K562 (cell line): Measurements from ENCODE around the gene MYO1B. TPM values are rescaled to one million over a fixed set of nuclear protein-coding genes. Genes with fewer than 3 reads are reported as not detected.
A peak's percentile ranks its signal among the peaks of the same experiment; 100 is the strongest.

Experiments used
- ATAC-seq: fragments of 200-7000 bp; cut with Tn5 transposase; 3 replicates; pipeline ENCODE4 v1.9.1; 2020; ENCODE audit warnings: moderate library complexity
- BruUV-seq: library from RNA; stranded (reverse); fragments of 400-500 nt; replicated peaks from 2 replicates; lab custom pipeline; 2021; lab: Mats Ljungman, UMichigan
- CTCF ChIA-PET: fragments of 300-600 bp; formaldehyde crosslinking; extraction: SDS; loops from one replicate; lab custom pipeline; 2021; ENCODE audit warnings: low intra/inter-chr PET ratio; lab: Yijun Ruan, JAX
- POLR2A ChIA-PET: fragments of 300-600, 350-650 bp; sonication (Branson Sonifier 250); formaldehyde crosslinking; extraction: SDS; loops from one replicate; lab custom pipeline; 2021; ENCODE audit warnings: antibody characterized with exemption, inconsistent platforms; lab: Yijun Ruan, JAX
- DNase-seq, 4 experiments: peaks; one replicate each; pipeline versions ENCODE4 v3.0.0 to v3.0.0-alpha.2; 2011 to 2018; ENCODE audit warnings: low spot score in 3 of 4, mixed read lengths in 3 of 4; ENCODE audit errors: extremely low read depth in 1 of 4
- FAIRE-seq: peaks from 2 replicates; lab custom pipeline; 2011; peaks lifted over from hg19 to GRCh38; lab: Jason Lieb, UNC
- H2AFZ ChIP-seq: 2 replicates; pipeline ENCODE4 v1.6.0; 2011; ENCODE audit warnings: low read depth, low read length, control low read depth, inconsistent platforms
- H3K27ac ChIP-seq: fragments of 200-600 bp; 3 replicates; pipeline ENCODE4 v1.8.0; 2011; ENCODE audit warnings: low read depth, mild to moderate bottlenecking, control low read depth, inconsistent platforms, low read length, moderate library complexity, mixed read lengths; ENCODE audit errors: extremely low read depth
- H3K27me3 ChIP-seq, 2 experiments: fragments of 300-600 bp in 1 of 2; 2 replicates in 1 of 2; 3 replicates in 1 of 2; pipeline versions ENCODE4 v1.6.0 to v1.8.0; 2011; ENCODE audit warnings: inconsistent platforms in 2 of 2, low read length in 2 of 2, mild to moderate bottlenecking in 1 of 2, mixed read lengths in 1 of 2, moderate library complexity in 1 of 2; ENCODE audit not compliant: control insufficient read depth in 2 of 2, insufficient read depth in 2 of 2
- H3K36me3 ChIP-seq: fragments of 300-600 bp; 3 replicates; pipeline ENCODE4 v1.8.0; 2011; ENCODE audit warnings: mild to moderate bottlenecking, low read length, inconsistent platforms; ENCODE audit not compliant: control insufficient read depth, insufficient read depth
- H3K4me1 ChIP-seq, 2 experiments: fragments of 200-600 bp in 1 of 2; replicated peaks in 1 of 2; 2 replicates in 1 of 2; 3 replicates in 1 of 2; pipeline versions ENCODE4 v1.5.1 to v1.8.0; 2011; ENCODE audit warnings: inconsistent platforms in 2 of 2, low read length in 2 of 2, mild to moderate bottlenecking in 1 of 2, mixed read lengths in 1 of 2, moderate library complexity in 1 of 2; ENCODE audit not compliant: control insufficient read depth in 2 of 2, insufficient read depth in 2 of 2
- H3K4me2 ChIP-seq: 2 replicates; pipeline ENCODE4 v1.6.1; 2011; ENCODE audit warnings: low read length, control low read depth, inconsistent platforms, mixed read lengths; ENCODE audit not compliant: insufficient read depth
- H3K4me3 ChIP-seq: fragments of 200-600 bp; sonication (generic), shearing (Covaris generic); 2 replicates; pipeline ENCODE4 v1.5.1; 2016; ENCODE audit warnings: control low read depth, inconsistent platforms
- H3K79me2 ChIP-seq: fragments of 200-600 bp; 3 replicates; pipeline ENCODE4 v1.8.0; 2011; ENCODE audit warnings: low read length, inconsistent platforms; ENCODE audit not compliant: control insufficient read depth, insufficient read depth
- H3K9ac ChIP-seq, 2 experiments: 2 replicates each; pipeline versions ENCODE4 v1.6.0 to v1.6.1; 2011; ENCODE audit warnings: low read depth in 2 of 2, low read length in 2 of 2, control low read depth in 1 of 2, inconsistent platforms in 1 of 2, mild to moderate bottlenecking in 1 of 2, mixed read lengths in 1 of 2; ENCODE audit not compliant: insufficient read depth in 1 of 2
- H3K9me1 ChIP-seq: one replicate; pipeline ENCODE4 v1.6.0; 2011; ENCODE audit warnings: inconsistent platforms, mild to moderate bottlenecking, low read length, moderate library complexity; ENCODE audit not compliant: control insufficient read depth, insufficient read depth
- H3K9me3 ChIP-seq: replicated peaks from 2 replicates; pipeline ENCODE4 v1.5.1; 2011; ENCODE audit warnings: low read depth, low read length, inconsistent platforms; ENCODE audit not compliant: control insufficient read depth, insufficient read depth
- H4K20me1 ChIP-seq: replicated peaks from 2 replicates; pipeline ENCODE4 v1.6.1; 2011; ENCODE audit warnings: low read length, inconsistent platforms, mixed read lengths; ENCODE audit not compliant: control insufficient read depth, insufficient read depth
- CEBPB ChIP-seq: fragments of 450-650 bp; IDR thresholded peaks from 2 replicates; pipeline ENCODE4 v1.6.1; 2016; ENCODE audit warnings: missing genetic modification characterization, missing compliant biosample characterization
- CEBPG ChIP-seq, 3 experiments: fragments of 200-800 bp in 1 of 3; sonication (Bioruptor generic) in 1 of 3; sonication (generic) in 1 of 3; formaldehyde crosslinking in 1 of 3; IDR thresholded peaks in 2 of 3; conservative IDR thresholded peaks in 1 of 3; 2 replicates each; pipeline versions ENCODE4 v1.6.1 to v1.8.0; 2016 to 2022; ENCODE audit warnings: missing compliant biosample characterization in 2 of 3, missing genetic modification characterization in 2 of 3, mild to moderate bottlenecking in 1 of 3, missing genetic modification reagents in 1 of 3
- FOXA1 ChIP-seq: fragments of 450-650 bp; IDR thresholded peaks from 2 replicates; pipeline ENCODE4 v1.6.1; 2016; ENCODE audit warnings: mild to moderate bottlenecking, borderline replicate concordance
- FOXK2 ChIP-seq, 2 experiments: fragments of 450-650 bp; IDR thresholded peaks in 1 of 2; conservative IDR thresholded peaks in 1 of 2; 2 replicates each; pipeline ENCODE4 v1.6.1; 2016; ENCODE audit warnings: low read depth in 2 of 2, mild to moderate bottlenecking in 1 of 2
- MNT ChIP-seq, 2 experiments: fragments of 450-650 bp; conservative IDR thresholded peaks; 2 replicates each; pipeline ENCODE4 v1.6.1; 2017; ENCODE audit warnings: mild to moderate bottlenecking in 2 of 2, moderate library complexity in 2 of 2
- NUFIP1 ChIP-seq: fragments of 450-650 bp; IDR thresholded peaks from 2 replicates; pipeline ENCODE4 v1.6.1; 2018; ENCODE audit not compliant: partially characterized antibody
- OTX1 ChIP-seq: fragments of 450-650 bp; formaldehyde crosslinking; IDR thresholded peaks from 2 replicates; pipeline ENCODE4 v1.4.0; 2022; ENCODE audit warnings: mild to moderate bottlenecking
- RAD21 ChIP-seq, 2 experiments: fragments of 250-450 bp in 1 of 2; fragments of 450-650 bp in 1 of 2; sonication (Bioruptor Pico) in 1 of 2; formaldehyde crosslinking in 1 of 2; IDR thresholded peaks in 1 of 2; conservative IDR thresholded peaks in 1 of 2; 2 replicates each; pipeline versions ENCODE4 v1.4.0 to v1.8.0; 2020 to 2022; ENCODE audit warnings: mild to moderate bottlenecking in 2 of 2, moderate library complexity in 1 of 2
- U2AF2 ChIP-seq: fragments of 200-400 bp; formaldehyde crosslinking; optimal IDR thresholded peaks from 2 replicates; pipeline ENCODE3; 2017; ENCODE audit warnings: low read depth, mild to moderate bottlenecking, low read length
- ZNF217 ChIP-seq: sonication (generic); formaldehyde crosslinking; IDR thresholded peaks from 2 replicates; pipeline ENCODE4 v1.8.0; 2022; ENCODE audit warnings: mild to moderate bottlenecking, missing genetic modification reagents
- ZNF263 ChIP-seq: sonication (generic); formaldehyde crosslinking; IDR thresholded peaks from 2 replicates; pipeline ENCODE4 v1.8.0; 2022; ENCODE audit warnings: mild to moderate bottlenecking, missing genetic modification reagents, borderline replicate concordance
- WGBS: fragments of 100-300 bp; shearing (Covaris generic); methylation state at CpG from one replicate; pipeline ENCODE4 v1.1.6; 2016; ENCODE audit warnings: low coverage, mixed read lengths; ENCODE audit not compliant: insufficient coverage; ENCODE audit errors: missing lambda C conversion rate; 5-methylcytosine and 5-hydroxymethylcytosine counted together
- in situ Hi-C: fragments of 300-500 bp; cut with MboI; formaldehyde crosslinking; loops from 4 replicates; pipeline ENCODE4 v1.15.0; 2018; ENCODE audit warnings: inconsistent platforms, mixed read lengths
- intact Hi-C: fragments of 100-400 bp; cut with micrococcal nuclease; formaldehyde crosslinking; loops from 2 replicates; pipeline ENCODE4 v1.14.2; 2022
- polyA plus RNA-seq, 8 experiments: library from polyadenylated mRNA; depleted of rRNA in 4 of 8; stranded (reverse) in 5 of 8; unstranded in 3 of 8; fragments of >200 nt; fragmentation: Nextera tagmentation in 2 of 8; fragmentation: Illumina TruSeq in 1 of 8; extraction: Ambion mirVana in 2 of 8; extraction: Trizol in 1 of 8; gene quantifications; 2 replicates each; pipeline versions ENCODE4 v1.2.1 to v1.2.3, GENCODE V29; 2011 to 2014; ENCODE audit warnings: inconsistent platforms in 1 of 8, missing spikeins in 1 of 8
- total RNA-seq, 7 experiments: library from RNA; depleted of rRNA in 6 of 7; stranded (reverse); fragments of >200 nt in 6 of 7; fragmentation: Illumina TruSeq in 2 of 7; extraction: Trizol in 2 of 7; gene quantifications; 2 replicates each; pipeline versions ENCODE4 v1.2.1 to v1.2.3, GENCODE V29; 2011 to 2021; ENCODE audit warnings: low replicate concordance in 1 of 7

MYO1B gene
- total and polyA plus RNA-seq, 9 of the 15 experiments (the other 6 are each of a cell fraction or from before 2014, with no cell fraction given), result 0.04 to 0.33 (median 0.20) TPM; not detected in 5

GRCh38 chr2:191231995-191232394 lies 13.2 kb upstream of the MYO1B start:
- H3K4me1 ChIP-seq, result no peaks in the 10 kb centered on the region
- WGBS, result 0% methylated on average over 2 of the region's 2 CpGs
- no peaks in the 10 kb centered on the region for H3K9me1 ChIP-seq
- CTCF ChIA-PET, result no interaction called here
- in situ Hi-C loops, result no loop called here
- H2AFZ ChIP-seq, result no peak overlapping the region
- H3K27ac ChIP-seq, result no peak overlapping the region
- DNase-seq, result peak in 1 of 4 experiments; percentile 2
- H3K4me3 ChIP-seq, result no peak overlapping the region
- no TSS peak for BruUV-seq
- H4K20me1 ChIP-seq, result no peaks in the 10 kb centered on the region
- H3K79me2 ChIP-seq, result no peaks in the 10 kb centered on the region
- H3K27me3 ChIP-seq, result no peaks in the 10 kb centered on the region
- no peak for FAIRE-seq
- intact Hi-C loops, result loop anchor here (5.0 kb wide), 1 partner anchor 290 kb away; no protein-coding TSS in a partner anchor
- POLR2A ChIA-PET, result no interaction called here
- H3K9ac ChIP-seq, result no peak overlapping the region
- H3K4me2 ChIP-seq, result no peak overlapping the region
- H3K36me3 ChIP-seq, result no peaks in the 10 kb centered on the region
- H3K9me3 ChIP-seq, result no peaks in the 10 kb centered on the region
- no peak for ATAC-seq
- TF ChIP-seq U2AF2, result no peak
- TF ChIP-seq ZNF263 (CRISPR knock-in tag), result no peak
- no peak for TF ChIP-seq OTX1 (CRISPR knock-in tag)
- TF ChIP-seq ZNF217 (CRISPR knock-in tag), result no peak
- TF ChIP-seq MNT (conservative IDR thresholded peaks at IDR 0.05), result no peak
- no peak for TF ChIP-seq NUFIP1
- TF ChIP-seq FOXK2 (conservative IDR thresholded peaks at IDR 0.05 in 1 of 2, IDR thresholded peaks at IDR 0.05 in 1 of 2; ENCODE audit: low read depth in 2 of 2), result 0 out of 4 replicates have a peak, but pooled peaks of 1 of the 2 experiments have one; percentile 22
- no peak for TF ChIP-seq CEBPG (CRISPR knock-in tag; IDR thresholded peaks at IDR 0.05)
- no peak for TF ChIP-seq CEBPG (tag; conservative IDR thresholded peaks at IDR 0.05 in 1 of 2, IDR thresholded peaks at IDR 0.05 in 1 of 2)
- TF ChIP-seq FOXA1, result no peak
- peak; percentile 33 to 57 for TF ChIP-seq RAD21 (CRISPR knock-in tag; conservative IDR thresholded peaks at IDR 0.05 in 1 of 2, IDR thresholded peaks at IDR 0.05 in 1 of 2)
- TF ChIP-seq CEBPB (tag), result no peak
